HEK293 (cell line): Measurements from ENCODE around the gene DDC.

Experiments
- CTCF ChIP-seq: fragments of 450-650 bp; formaldehyde crosslinking; IDR thresholded peaks from 2 replicates; pipeline ENCODE4 v1.5.1; 2016; ENCODE audit warnings: missing biosample characterization, missing genetic modification characterization
- ZEB2 ChIP-seq: fragments of 450-650 bp; formaldehyde crosslinking; IDR thresholded peaks from 2 replicates; pipeline ENCODE4 v1.5.1; 2016; ENCODE audit warnings: missing biosample characterization, missing genetic modification characterization

- no peak for TF ChIP-seq CTCF (tag by site-specific recombination)
- no peak for TF ChIP-seq ZEB2
These were observed 33.3 kb downstream of the DDC start for GRCh38 chr7:50531928-50532327.
